Measurements from ENCODE around the gene C5orf24.

DNA sequence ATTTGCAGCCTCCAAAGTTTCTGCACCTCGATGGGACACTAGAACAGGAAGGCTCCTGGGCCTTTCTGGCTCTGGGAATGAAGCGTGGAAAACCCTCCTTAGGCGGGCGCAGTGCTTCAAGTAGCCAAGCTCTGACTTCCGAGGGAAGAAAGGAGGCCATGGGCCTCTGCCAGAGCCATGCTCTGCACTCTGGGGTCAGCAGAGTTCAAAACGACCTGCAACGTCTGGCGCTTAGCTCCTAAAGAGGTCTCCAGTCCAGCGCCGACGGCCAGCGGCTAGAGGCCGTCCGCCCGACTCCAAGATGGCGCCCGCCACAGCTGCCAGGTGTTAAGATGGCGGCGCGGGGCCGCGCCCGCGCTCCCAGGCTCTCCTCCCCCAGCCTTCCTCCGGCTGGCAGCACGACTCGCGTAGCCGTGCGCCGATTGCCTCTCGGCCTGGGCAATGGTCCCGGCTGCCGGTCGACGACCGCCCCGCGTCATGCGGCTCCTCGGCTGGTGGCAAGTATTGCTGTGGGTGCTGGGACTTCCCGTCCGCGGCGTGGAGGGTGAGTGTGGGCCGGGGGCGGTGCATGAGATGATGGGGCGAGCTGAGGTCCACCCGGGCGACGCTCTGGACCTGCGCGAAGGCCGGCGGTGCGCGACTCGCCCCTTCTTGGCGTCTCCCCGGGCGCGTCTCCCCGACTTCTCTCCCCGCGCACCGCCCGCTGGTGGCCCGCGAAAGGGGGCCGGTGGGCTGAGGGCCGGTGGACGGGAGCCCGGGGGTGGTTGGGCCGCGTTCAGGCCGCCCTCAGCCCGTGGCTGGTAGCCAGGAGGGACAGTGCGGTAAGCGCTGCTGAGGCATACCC lies 28.4 kb downstream of the C5orf24 start, which contains the start of gene TXNDC15:
- TF ChIP-seq, protein P1, sequence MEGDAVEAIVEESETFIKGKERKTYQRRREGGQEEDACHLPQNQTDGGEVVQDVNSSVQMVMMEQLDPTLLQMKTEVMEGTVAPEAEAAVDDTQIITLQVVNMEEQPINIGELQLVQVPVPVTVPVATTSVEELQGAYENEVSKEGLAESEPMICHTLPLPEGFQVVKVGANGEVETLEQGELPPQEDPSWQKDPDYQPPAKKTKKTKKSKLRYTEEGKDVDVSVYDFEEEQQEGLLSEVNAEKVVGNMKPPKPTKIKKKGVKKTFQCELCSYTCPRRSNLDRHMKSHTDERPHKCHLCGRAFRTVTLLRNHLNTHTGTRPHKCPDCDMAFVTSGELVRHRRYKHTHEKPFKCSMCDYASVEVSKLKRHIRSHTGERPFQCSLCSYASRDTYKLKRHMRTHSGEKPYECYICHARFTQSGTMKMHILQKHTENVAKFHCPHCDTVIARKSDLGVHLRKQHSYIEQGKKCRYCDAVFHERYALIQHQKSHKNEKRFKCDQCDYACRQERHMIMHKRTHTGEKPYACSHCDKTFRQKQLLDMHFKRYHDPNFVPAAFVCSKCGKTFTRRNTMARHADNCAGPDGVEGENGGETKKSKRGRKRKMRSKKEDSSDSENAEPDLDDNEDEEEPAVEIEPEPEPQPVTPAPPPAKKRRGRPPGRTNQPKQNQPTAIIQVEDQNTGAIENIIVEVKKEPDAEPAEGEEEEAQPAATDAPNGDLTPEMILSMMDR (IDR thresholded peaks at IDR 0.05), result peak in 1 of 4 experiments; percentile 9
- peak; percentile 44 to 66 for TF ChIP-seq POLR2A (IDR thresholded peaks at IDR 0.05)

All from uterus (tissue), 2 donors.